Eye (tissue), 1 donor: ENCODE results near the gene LDB2.
A peak's percentile ranks its signal among the peaks of the same experiment; 100 is the strongest.

Experiments used
- DNase-seq: peaks from one replicate; pipeline ENCODE4 v3.0.0-alpha.2; 2015

The LDB2 gene

GRCh38 chr4:16677001-16677944 is 221.2 kb downstream of the LDB2 start:
- no peak for DNase-seq

DNA sequence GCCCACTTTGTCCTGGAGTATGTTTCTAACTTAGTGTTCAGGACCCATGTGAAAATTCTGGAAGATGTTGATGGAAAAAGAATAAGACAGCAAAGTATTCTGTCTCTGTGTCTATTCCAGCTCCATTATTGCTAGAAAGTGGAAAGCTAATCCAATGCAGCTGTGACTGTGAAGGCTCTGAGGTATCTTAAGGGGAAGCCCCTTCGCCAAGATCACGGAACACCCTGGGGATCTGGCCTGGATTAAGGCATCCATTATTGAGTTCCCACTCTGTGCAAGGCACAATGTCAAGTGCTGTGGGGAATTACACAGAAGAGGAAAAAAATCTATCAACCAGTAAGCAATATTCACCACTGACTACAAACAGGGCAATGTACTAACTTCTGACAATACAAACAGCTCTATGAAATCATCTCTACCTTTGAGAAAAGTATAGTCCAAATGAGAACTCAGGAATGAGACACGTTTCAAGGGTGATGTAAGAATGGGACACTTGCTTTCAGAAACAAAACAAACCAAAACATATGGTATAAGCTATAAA is 222.1 kb downstream of the LDB2 start:
- DNase-seq: peak; percentile 76

GRCh38 chr4:16674082-16674481 is 224.4 kb downstream of the LDB2 start:
- no peak for DNase-seq

DNA sequence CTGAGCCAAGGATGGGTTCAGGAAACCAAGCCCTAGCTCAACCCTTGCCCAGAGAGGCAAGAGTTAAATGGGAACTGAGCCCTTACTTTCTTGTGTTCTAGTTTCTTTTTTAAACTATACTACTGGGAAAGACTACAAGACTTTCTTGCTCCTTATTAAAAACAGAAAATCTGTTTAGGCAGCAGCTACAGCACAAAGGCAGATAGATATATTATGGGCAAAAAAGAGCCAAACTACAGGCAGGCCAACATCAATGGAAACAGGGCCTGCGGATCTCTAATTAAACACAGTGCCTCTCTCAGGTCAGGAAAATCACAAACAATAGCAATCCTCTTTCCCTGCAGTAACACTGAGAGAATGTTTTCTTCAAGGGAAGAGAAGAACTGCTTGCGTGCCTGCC is 226.0 kb downstream of the LDB2 start:
- DNase-seq: no peak

DNA sequence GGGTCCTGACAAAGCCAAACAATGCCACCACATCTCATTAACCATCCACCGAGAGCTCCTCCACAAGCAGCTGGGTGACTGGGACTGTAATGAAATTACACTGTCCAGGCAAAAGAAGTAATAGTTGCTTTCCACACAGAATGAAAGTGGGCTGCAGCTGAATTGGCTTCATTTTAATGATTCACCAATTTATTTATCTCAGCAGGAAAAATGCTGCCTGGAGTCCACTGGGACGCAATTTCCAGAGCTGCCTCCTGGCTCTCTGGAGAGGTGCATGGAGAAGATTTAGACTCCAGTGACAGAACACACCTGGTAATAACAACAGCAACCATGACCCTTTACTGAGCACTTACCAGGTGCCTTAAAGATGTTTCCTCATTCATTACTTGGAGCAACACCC is 226.7 kb downstream of the LDB2 start:
- no peak for DNase-seq

DNA sequence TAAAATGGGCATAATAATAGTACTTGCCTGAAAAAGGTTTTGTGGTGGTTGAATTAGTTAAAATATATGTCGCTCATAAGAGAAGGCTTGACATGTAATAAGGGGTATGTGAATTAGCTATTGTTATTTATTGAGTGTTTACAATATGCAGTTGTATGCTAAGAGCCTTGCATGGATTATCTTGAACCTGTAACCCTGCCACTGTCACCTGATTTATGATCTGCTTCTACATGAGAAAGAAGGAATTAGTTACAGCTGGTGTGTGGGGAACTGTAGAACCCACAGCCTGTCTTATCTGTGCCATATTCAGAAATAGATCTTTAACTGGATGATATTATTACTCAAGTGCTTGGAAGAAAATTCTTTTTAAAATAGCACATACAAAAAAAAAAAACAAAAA is 227.7 kb downstream of the LDB2 start:
- DNase-seq: no peak

DNA sequence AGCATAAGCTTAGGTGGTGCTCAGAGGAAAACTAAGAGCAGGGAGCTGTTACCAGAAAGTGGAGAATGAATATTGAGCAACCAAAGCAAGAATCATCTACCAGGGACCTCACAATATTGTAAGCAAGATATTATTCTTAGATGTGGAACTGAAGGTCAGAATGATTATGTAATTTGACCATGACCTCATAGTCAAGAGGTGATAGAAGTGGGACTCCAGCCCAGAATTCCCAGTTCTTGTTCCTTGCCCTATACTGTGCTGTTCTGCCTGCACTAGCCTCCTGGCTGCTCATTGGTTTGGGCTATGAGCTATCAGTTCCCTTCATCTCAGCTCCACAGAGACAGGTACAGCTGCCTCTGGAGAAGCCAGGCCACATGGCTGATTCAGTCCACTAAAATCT is 229.4 kb downstream of the LDB2 start:
- DNase-seq: no peak

GRCh38 chr4:16668488-16668887 is 230.0 kb downstream of the LDB2 start:
- DNase-seq: no peak

DNA sequence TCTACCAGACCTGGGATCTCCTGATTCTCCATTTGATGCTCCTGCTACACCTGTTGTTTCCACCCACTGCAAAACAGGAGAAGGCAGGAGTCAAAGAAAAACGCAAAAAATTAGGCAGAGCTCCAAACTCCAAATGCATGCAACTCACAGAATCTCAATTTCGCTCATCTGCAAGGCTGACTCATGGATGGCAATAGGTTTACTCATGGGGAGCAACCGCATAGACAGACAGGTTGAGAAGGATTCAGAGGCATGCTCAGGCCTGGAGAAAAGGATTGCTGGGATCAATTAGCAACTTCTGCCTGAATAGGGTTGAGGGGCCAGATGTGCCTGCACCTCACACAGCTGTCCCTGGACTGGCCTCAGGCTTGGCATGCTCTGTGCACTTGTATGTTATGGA is 231.0 kb downstream of the LDB2 start:
- DNase-seq: no peak

DNA sequence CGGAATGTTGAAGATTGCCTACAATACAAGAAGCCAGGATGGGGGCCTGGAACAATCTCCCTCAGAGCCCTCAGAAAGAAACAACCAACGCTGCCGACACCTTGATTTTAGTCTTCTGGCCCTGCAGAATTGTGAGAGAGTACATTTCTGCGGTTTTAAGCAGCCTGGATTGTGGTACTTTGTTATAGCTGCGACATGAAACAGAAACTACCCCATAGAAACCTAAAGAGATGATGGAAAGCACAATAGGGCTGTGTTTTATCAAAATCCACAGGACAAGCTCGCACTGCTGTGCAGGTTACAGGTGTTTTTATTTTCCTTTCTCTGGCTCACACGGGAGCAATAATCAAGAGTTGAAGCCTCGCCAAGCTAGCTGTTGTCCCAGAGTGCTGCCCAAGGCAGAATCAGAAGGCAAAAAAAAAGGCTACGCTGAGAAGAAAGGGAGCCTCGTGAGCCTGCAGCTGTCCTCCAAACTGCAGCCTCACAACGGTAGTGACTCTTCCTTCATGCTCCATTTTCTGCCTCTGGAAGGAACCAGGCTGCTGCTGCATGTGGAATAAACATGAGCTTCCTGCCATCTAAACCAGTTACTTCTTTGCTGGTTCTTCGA is 232.4 kb downstream of the LDB2 start:
- no peak for DNase-seq

GRCh38 chr4:16663732-16664131 is 234.7 kb downstream of the LDB2 start:
- no peak for DNase-seq

GRCh38 chr4:16663307-16663706 is 235.1 kb downstream of the LDB2 start:
- DNase-seq: no peak

DNA sequence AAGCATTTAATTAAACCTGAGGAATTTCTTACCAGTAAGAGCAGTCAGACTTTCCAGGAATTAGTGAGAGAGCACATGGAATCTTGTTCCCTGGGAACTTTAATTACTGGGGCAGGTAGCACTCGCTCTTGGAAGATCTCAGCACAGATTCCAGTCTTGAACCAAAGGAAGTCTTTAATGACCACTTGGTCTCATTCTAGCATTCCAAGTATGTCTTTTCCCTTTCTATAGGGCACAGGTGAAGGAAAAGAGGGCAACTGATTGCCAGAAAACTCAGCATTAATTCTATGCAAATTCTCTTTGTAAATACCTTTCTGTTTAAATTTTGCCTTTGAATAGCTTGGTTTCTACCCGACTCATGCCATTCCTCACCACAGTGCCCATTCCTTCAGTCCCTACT is 236.6 kb downstream of the LDB2 start:
- no peak for DNase-seq

DNA sequence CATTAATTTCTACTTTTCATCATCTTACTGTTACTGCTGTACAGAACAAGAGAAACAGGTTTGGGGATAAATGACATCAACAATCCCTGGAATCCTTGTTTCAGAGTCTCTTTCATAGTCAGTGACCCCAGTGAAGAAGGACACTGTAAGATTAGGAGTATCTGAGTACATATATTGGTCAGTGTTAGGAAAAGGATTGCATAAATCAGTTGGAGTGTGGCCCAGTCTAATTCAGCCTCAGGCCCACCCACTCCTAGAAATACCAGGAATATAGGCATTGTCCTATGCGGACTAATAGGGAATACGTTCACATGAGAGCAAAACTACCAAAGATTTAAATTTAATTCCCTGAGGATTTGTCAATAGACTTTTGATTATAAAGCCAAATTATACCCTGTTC is 237.8 kb downstream of the LDB2 start:
- DNase-seq: no peak

DNA sequence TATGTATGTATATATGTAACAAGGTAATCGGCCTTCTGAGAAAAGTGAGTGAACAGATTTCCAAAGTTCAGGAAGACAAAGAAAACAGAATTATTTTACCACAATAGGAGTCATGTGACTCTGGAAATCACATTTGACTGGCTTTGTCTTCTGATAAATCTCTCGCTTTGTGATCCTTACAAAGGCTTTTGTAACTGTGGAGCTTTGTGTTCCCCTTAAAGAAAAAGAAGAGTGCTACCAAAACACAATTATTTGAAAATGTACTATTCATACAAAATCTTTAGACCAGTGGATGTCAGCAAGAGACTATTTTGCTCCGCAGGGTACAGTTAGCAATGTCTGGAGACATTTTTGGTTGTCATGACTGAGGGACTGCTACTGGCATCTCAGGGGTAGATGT is 238.8 kb downstream of the LDB2 start:
- no peak for DNase-seq

GRCh38 chr4:16659079-16659478 is 239.4 kb downstream of the LDB2 start:
- DNase-seq: peak; percentile 77

GRCh38 chr4:16658183-16658582 is 240.3 kb downstream of the LDB2 start:
- no peak for DNase-seq

GRCh38 chr4:16655111-16655510 is 243.3 kb downstream of the LDB2 start:
- DNase-seq: no peak

GRCh38 chr4:16652732-16653305 is 245.6 kb downstream of the LDB2 start:
- DNase-seq: no peak

- no peak for DNase-seq
Observed at GRCh38 chr4:16646459-16646858, 252.0 kb downstream of the LDB2 start.

DNA sequence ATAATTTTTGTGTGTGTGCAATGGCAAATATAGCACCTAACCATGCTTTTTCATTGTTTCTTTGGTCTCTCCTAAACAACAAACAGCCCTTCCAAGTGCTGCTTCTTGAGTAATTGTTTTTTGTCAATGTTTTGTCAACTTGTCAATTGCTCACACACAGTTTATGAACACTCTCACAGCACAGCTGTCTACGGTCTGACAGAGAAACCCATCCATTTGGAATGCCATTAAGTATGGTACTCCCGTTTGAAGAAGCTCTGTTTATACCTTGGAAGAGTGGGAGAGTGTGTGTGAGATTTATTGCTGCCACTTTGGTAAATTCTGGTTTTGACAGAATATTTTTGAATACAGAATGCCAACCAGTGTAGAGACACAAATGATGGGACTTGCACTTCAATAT is 254.6 kb downstream of the LDB2 start:
- no peak for DNase-seq

- no peak for DNase-seq
Observed at GRCh38 chr4:16642897-16643296, 255.5 kb downstream of the LDB2 start.

GRCh38 chr4:16641971-16642370 is 256.5 kb downstream of the LDB2 start:
- no peak for DNase-seq
